Pancreas (tissue), 10 donors: ENCODE results near the gene PRKAB2. TPM values are rescaled to one million over a fixed set of nuclear protein-coding genes. Genes with fewer than 3 reads are reported as not detected.

ENCODE experiments used
- ATAC-seq, 4 donors: fragments of 200-7000 bp; cut with Tn5 transposase; one replicate each; pipeline versions ENCODE4 v1.8.0 to v1.9.1; 2020; ENCODE audit warnings: mild to moderate bottlenecking in 4 of 4, moderate library complexity in 4 of 4
- DNase-seq, 6 donors: peaks; one replicate each; pipeline ENCODE4 v3.0.0-alpha.2; 2020
- FAIRE-seq: peaks from 2 replicates; lab custom pipeline; 2012; peaks lifted over from hg19 to GRCh38; lab: Jason Lieb, UNC
- H3K27ac ChIP-seq, 4 donors: fragments of 200-600 bp; sonication (generic); 1 replicate in 3 of 4; 2 replicates in 1 of 4; pipeline versions ENCODE4 v1.5.0 to v1.8.0; 2020
- H3K27me3 ChIP-seq, 4 donors: fragments of 200-600 bp; one replicate each; pipeline ENCODE4 v1.8.0; 2021
- H3K36me3 ChIP-seq, 3 donors: fragments of 200-600 bp; sonication (generic) in 1 of 3; one replicate each; pipeline versions ENCODE4 v1.5.0 to v1.8.0; 2020 to 2021
- H3K4me1 ChIP-seq, 3 donors: fragments of 200-600 bp; one replicate each; pipeline ENCODE4 v1.8.0; 2021
- H3K4me3 ChIP-seq, 4 donors: fragments of 200-600 bp; sonication (generic) in 2 of 4; one replicate each; pipeline versions ENCODE4 v1.5.0 to v1.8.0; 2020 to 2021
- H3K9me3 ChIP-seq, 4 donors: fragments of 200-600 bp; one replicate each; pipeline ENCODE4 v1.8.0; 2021
- WGBS, 2 donors: extraction: QIAGEN DNeasy Blood & Tissue Kit; methylation state at CpG; one replicate each; pipeline ENCODE4 v1.1.7; 2013; 5-methylcytosine and 5-hydroxymethylcytosine counted together
- intact Hi-C, 3 donors: fragments of 100-400 bp; cut with DNase I; formaldehyde crosslinking; loops; one replicate each; pipeline versions ENCODE4 v1.11.1 to v1.14.2; 2022
- polyA plus RNA-seq, 2 donors: library from polyadenylated mRNA; stranded (reverse); fragments of 200-250 nt; gene quantifications; one replicate each; pipeline ENCODE4 v1.2.3, GENCODE V29; 2013
- total RNA-seq, 6 donors: library from RNA; stranded (reverse); fragmentation: NEBNext Ultra II Directional in 4 of 6; extraction: Animal tissue kit (Norgen Biotek cat#: 25700) in 4 of 6; gene quantifications; one replicate each; pipeline versions ENCODE4 v1.2.1 to v1.2.4, GENCODE V29; 2021 to 2023
- TF ChIP-seq, protein P1 (sequence below), 4 donors: fragments of 200-600 bp; sonication (generic) in 3 of 4; IDR thresholded peaks; one replicate each; pipeline versions ENCODE4 v1.5.0 to v1.8.0; 2021; ENCODE audit warnings: antibody characterized with exemption in 4 of 4
- donor health status: healthy with polysubstance abuse.
- donor health status: DM: no; HTN: no; CAD: no; lungs with moderate emphysema.
- donor health status: DM: no; HTN: no; CAD: no.
- donor health status: control.
- donor health status: control.
- donor health status: Bipolar disorder and iron deficiency.
- donor health status: DM: yes; HTN: yes; CAD: no.
- donor health status: DM: no; HTN: no; CAD: no.
- donor health status: DM: no; HTN: no; CAD: no.
- donor health status: DM: yes; HTN: yes; CAD: no.

The PRKAB2 gene
- total and polyA plus RNA-seq, 8 donors = 6.3 to 15.1 (median 11.7) TPM

DNA sequence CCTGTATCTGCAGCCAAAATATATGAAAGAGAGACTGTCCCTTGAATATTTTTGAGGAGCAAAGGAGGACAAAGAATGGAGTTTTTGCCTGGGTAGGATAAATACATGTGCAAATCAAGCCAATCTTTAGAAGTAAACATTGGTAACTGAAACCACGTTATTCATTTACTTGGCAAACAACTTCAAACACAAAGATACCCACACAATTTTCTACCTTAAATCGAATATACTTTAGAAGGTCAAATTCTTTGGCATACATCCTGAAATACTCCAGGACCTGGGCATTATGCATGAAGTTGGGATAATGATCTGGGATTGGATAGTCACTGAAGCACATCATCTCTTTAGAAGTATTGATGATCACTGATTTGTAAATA is 43.3 kb upstream of the PRKAB2 start:
- DNase-seq (no peak), FAIRE-seq (no peak), ATAC-seq (peak; percentile 69 to 92 (median 77))
- peaks cover 0 to 4% (median 0%) of the 10 kb centered on the region in 3 donors for H3K36me3 ChIP-seq
- no peak overlapping the region for H3K4me3 ChIP-seq
- H3K27ac ChIP-seq = peak overlapping the region in 2 of 4 donors; percentile 54 to 62
- intact Hi-C loops = no loop called here
- H3K27me3 ChIP-seq = no peaks in the 10 kb centered on the region
- peaks cover 22 to 42% (median 39%) of the 10 kb centered on the region in 3 donors for H3K4me1 ChIP-seq
- H3K9me3 ChIP-seq = no peaks in the 10 kb centered on the region
- WGBS, 2 donors = 6 to 13% methylated on average over 2 of the region's 2 CpGs
- TF ChIP-seq, protein P1, sequence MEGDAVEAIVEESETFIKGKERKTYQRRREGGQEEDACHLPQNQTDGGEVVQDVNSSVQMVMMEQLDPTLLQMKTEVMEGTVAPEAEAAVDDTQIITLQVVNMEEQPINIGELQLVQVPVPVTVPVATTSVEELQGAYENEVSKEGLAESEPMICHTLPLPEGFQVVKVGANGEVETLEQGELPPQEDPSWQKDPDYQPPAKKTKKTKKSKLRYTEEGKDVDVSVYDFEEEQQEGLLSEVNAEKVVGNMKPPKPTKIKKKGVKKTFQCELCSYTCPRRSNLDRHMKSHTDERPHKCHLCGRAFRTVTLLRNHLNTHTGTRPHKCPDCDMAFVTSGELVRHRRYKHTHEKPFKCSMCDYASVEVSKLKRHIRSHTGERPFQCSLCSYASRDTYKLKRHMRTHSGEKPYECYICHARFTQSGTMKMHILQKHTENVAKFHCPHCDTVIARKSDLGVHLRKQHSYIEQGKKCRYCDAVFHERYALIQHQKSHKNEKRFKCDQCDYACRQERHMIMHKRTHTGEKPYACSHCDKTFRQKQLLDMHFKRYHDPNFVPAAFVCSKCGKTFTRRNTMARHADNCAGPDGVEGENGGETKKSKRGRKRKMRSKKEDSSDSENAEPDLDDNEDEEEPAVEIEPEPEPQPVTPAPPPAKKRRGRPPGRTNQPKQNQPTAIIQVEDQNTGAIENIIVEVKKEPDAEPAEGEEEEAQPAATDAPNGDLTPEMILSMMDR (IDR thresholded peaks at IDR 0.05) = no peak

- TF ChIP-seq, protein P1 (IDR thresholded peaks at IDR 0.05) = no peak
- intact Hi-C loops = no loop called here
These were observed 42.7 kb upstream of the PRKAB2 start for GRCh38 chr1:147214842-147215539.

GRCh38 chr1:147214325-147214724 is 42.1 kb upstream of the PRKAB2 start:
- no peak for DNase-seq
- H3K4me1 ChIP-seq = peaks cover 33 to 51% (median 44%) of the 10 kb centered on the region in 3 donors
- H3K9me3 ChIP-seq = no peaks in the 10 kb centered on the region
- no peak for FAIRE-seq
- H3K4me3 ChIP-seq = no peak overlapping the region
- intact Hi-C loops = no loop called here
- 80 to 83% methylated on average over 7 of the region's 7 CpGs for WGBS, 2 donors
- ATAC-seq = no peak
- TF ChIP-seq, protein P1 (IDR thresholded peaks at IDR 0.05) = no peak
- no peaks in the 10 kb centered on the region for H3K27me3 ChIP-seq
- H3K36me3 ChIP-seq = peaks cover 0 to 4% (median 0%) of the 10 kb centered on the region in 3 donors
- peak overlapping the region in 2 of 4 donors; percentile 54 to 62 for H3K27ac ChIP-seq

More at GRCh38 chr1:147214842-147215539, 42.7 kb upstream of the PRKAB2 start:
- Histone ChIP-seq H3K27me3 (no peaks in the 10 kb centered on the region), H3K36me3 (peaks cover 0 to 4% (median 0%) of the 10 kb centered on the region in 3 donors), H3K9me3 (no peaks in the 10 kb centered on the region), H3K4me3 (no peak overlapping the region), H3K27ac (peak overlapping the region in 2 of 4 donors; percentile 54 to 62), H3K4me1 (peaks cover 28 to 47% (median 42%) of the 10 kb centered on the region in 3 donors)
- no peak for ATAC-seq
- no peak for FAIRE-seq
- no peak for DNase-seq

GRCh38 chr1:147213271-147213670 is 41.0 kb upstream of the PRKAB2 start:
- ATAC-seq = no peak
- no peak for DNase-seq
- no peak overlapping the region for H3K4me3 ChIP-seq
- FAIRE-seq = no peak
- H3K36me3 ChIP-seq = no peaks in the 10 kb centered on the region
- intact Hi-C loops = no loop called here
- peaks cover 40 to 58% (median 50%) of the 10 kb centered on the region in 3 donors for H3K4me1 ChIP-seq
- no peaks in the 10 kb centered on the region for H3K27me3 ChIP-seq
- TF ChIP-seq, protein P1 (IDR thresholded peaks at IDR 0.05) = no peak
- no peak overlapping the region for H3K27ac ChIP-seq
- no peaks in the 10 kb centered on the region for H3K9me3 ChIP-seq

GRCh38 chr1:147211577-147211976 is 39.3 kb upstream of the PRKAB2 start:
- intact Hi-C loops = no loop called here
- ATAC-seq (no peak), FAIRE-seq (no peak), DNase-seq (no peak)
- TF ChIP-seq, protein P1 (IDR thresholded peaks at IDR 0.05) = no peak
- Histone ChIP-seq H3K27ac (no peak overlapping the region), H3K36me3 (no peaks in the 10 kb centered on the region), H3K4me3 (no peak overlapping the region), H3K27me3 (no peaks in the 10 kb centered on the region), H3K9me3 (no peaks in the 10 kb centered on the region), H3K4me1 (peaks cover 35 to 61% (median 50%) of the 10 kb centered on the region in 3 donors)
- 39 to 54% methylated on average over 2 of the region's 2 CpGs for WGBS, 2 donors
